KOPT-K1 (cell line): ENCODE data around the gene EEF1AKMT3.

Experiments
- H3K27ac ChIP-seq: fragments of 200-600 bp; sonication (generic); 2 replicates; pipeline ENCODE4 v1.5.1; 2016; ENCODE audit warnings: antibody characterized with exemption, mild to moderate bottlenecking, low read depth, low read length; ENCODE audit not compliant: poor library complexity, severe bottlenecking
- H3K36me3 ChIP-seq: fragments of 200-600 bp; sonication (generic); 2 replicates; pipeline ENCODE4 v1.5.1; 2017; ENCODE audit warnings: antibody characterized with exemption, mild to moderate bottlenecking, low read length, moderate library complexity; ENCODE audit not compliant: insufficient read depth
- H3K9me3 ChIP-seq: fragments of 200-600 bp; sonication (generic); 2 replicates; pipeline ENCODE4 v1.5.1; 2017; ENCODE audit warnings: antibody characterized with exemption, low read length, mild to moderate bottlenecking; ENCODE audit not compliant: insufficient read depth, poor library complexity, severe bottlenecking

EEF1AKMT3 gene

GRCh38 chr12:57803319-57803893 lies 31.0 kb downstream of the EEF1AKMT3 start:
- H3K9me3 ChIP-seq = no peaks in the 10 kb centered on the region
- peaks cover 81% of the 10 kb centered on the region for H3K36me3 ChIP-seq
- no peak overlapping the region for H3K27ac ChIP-seq

GRCh38 chr12:57806677-57807076 lies 34.3 kb downstream of the EEF1AKMT3 start:
- H3K9me3 ChIP-seq = no peaks in the 10 kb centered on the region
- no peak overlapping the region for H3K27ac ChIP-seq
- H3K36me3 ChIP-seq = peaks cover 69% of the 10 kb centered on the region

GRCh38 chr12:57807285-57807684 lies 34.9 kb downstream of the EEF1AKMT3 start:
- H3K9me3 ChIP-seq = no peaks in the 10 kb centered on the region
- peaks cover 63% of the 10 kb centered on the region for H3K36me3 ChIP-seq
- no peak overlapping the region for H3K27ac ChIP-seq

GRCh38 chr12:57808351-57808750 lies 35.9 kb downstream of the EEF1AKMT3 start:
- H3K36me3 ChIP-seq = peaks cover 52% of the 10 kb centered on the region
- H3K9me3 ChIP-seq = no peaks in the 10 kb centered on the region
- H3K27ac ChIP-seq = no peak overlapping the region

GRCh38 chr12:57809425-57809824 lies 37.0 kb downstream of the EEF1AKMT3 start:
- peaks cover 46% of the 10 kb centered on the region for H3K36me3 ChIP-seq
- H3K27ac ChIP-seq = no peak overlapping the region
- H3K9me3 ChIP-seq = no peaks in the 10 kb centered on the region

GRCh38 chr12:57810450-57810849 lies 38.0 kb downstream of the EEF1AKMT3 start:
- no peak overlapping the region for H3K27ac ChIP-seq
- peaks cover 42% of the 10 kb centered on the region for H3K36me3 ChIP-seq
- no peaks in the 10 kb centered on the region for H3K9me3 ChIP-seq

GRCh38 chr12:57811028-57811755 lies 38.8 kb downstream of the EEF1AKMT3 start:
- Histone ChIP-seq H3K36me3 (peaks cover 41% of the 10 kb centered on the region), H3K27ac (no peak overlapping the region), H3K9me3 (no peaks in the 10 kb centered on the region)

- H3K27ac ChIP-seq = no peak overlapping the region
- peaks cover 22% of the 10 kb centered on the region; the same call in 1 of the 2 replicates for H3K36me3 ChIP-seq
- no peaks in the 10 kb centered on the region for H3K9me3 ChIP-seq
These were observed 40.9 kb downstream of the EEF1AKMT3 start for GRCh38 chr12:57813111-57813970.

GRCh38 chr12:57813971-57814772 lies 41.8 kb downstream of the EEF1AKMT3 start:
- Histone ChIP-seq H3K27ac (no peak overlapping the region), H3K36me3 (peaks cover 22% of the 10 kb centered on the region), H3K9me3 (no peaks in the 10 kb centered on the region)

GRCh38 chr12:57815177-57816000 lies 43.0 kb downstream of the EEF1AKMT3 start:
- no peaks in the 10 kb centered on the region for H3K9me3 ChIP-seq
- peaks cover 26% of the 10 kb centered on the region for H3K36me3 ChIP-seq
- no peak overlapping the region for H3K27ac ChIP-seq

- Histone ChIP-seq H3K9me3 (no peaks in the 10 kb centered on the region), H3K27ac (no peak overlapping the region), H3K36me3 (peaks cover 30% of the 10 kb centered on the region)
These were observed 43.8 kb downstream of the EEF1AKMT3 start for GRCh38 chr12:57816001-57816854.

GRCh38 chr12:57816855-57817151 lies 44.4 kb downstream of the EEF1AKMT3 start:
- Histone ChIP-seq H3K9me3 (no peaks in the 10 kb centered on the region), H3K36me3 (peaks cover 36% of the 10 kb centered on the region), H3K27ac (no peak overlapping the region)

- H3K36me3 ChIP-seq = peaks cover 42% of the 10 kb centered on the region
- no peak overlapping the region for H3K27ac ChIP-seq
- no peaks in the 10 kb centered on the region for H3K9me3 ChIP-seq
These were observed 45.0 kb downstream of the EEF1AKMT3 start for GRCh38 chr12:57817261-57817989.
